HCT116 (cell line): ENCODE measurements around the gene STAG1.

Source experiments
- CEBPB ChIP-seq: IDR thresholded peaks from 2 replicates; pipeline ENCODE4 v1.6.1; 2012; ENCODE audit warnings: low read depth
- EGR1 ChIP-seq: IDR thresholded peaks from 2 replicates; pipeline ENCODE4 v1.6.1; 2012; ENCODE audit warnings: low read depth
- EZH2 ChIP-seq: fragments of 200-600 bp; sonication (generic); IDR thresholded peaks from 2 replicates; pipeline ENCODE4 v1.6.1; 2017; ENCODE audit warnings: antibody characterized with exemption, mixed run types
- EZH2phosphoT487 ChIP-seq: fragments of 200-600 bp; IDR thresholded peaks from 2 replicates; pipeline ENCODE4 v1.6.1; 2018; ENCODE audit warnings: antibody characterized with exemption, borderline replicate concordance
- POLR2A ChIP-seq: IDR thresholded peaks from 2 replicates; pipeline ENCODE4 v1.7.0; 2011; ENCODE audit warnings: borderline replicate concordance; ENCODE audit not compliant: insufficient read depth, insufficient read length; ENCODE audit errors: extremely low read depth
- RAD21 ChIP-seq: IDR thresholded peaks from 2 replicates; pipeline ENCODE4 v1.6.1; 2012; ENCODE audit warnings: low read depth, mild to moderate bottlenecking
- SP1 ChIP-seq: IDR thresholded peaks from 2 replicates; pipeline ENCODE4 v1.6.1; 2012; ENCODE audit warnings: low read depth
- TF ChIP-seq, protein P1 (sequence below), 3 experiments: fragments of 200-600 bp in 1 of 3; sonication (generic) in 1 of 3; IDR thresholded peaks in 2 of 3; conservative IDR thresholded peaks in 1 of 3; 2 replicates each; pipeline ENCODE4 v1.5.1; 2012 to 2017; ENCODE audit warnings: low read depth in 2 of 3, low read length in 2 of 3, antibody characterized with exemption in 1 of 3, borderline replicate concordance in 1 of 3, control low read depth in 1 of 3, mild to moderate bottlenecking in 1 of 3, mixed read lengths in 1 of 3, mixed run types in 1 of 3, moderate library complexity in 1 of 3; ENCODE audit not compliant: insufficient read depth in 1 of 3
- TF ChIP-seq, protein P2 (sequence below): IDR thresholded peaks from 2 replicates; pipeline ENCODE4 v1.6.1; 2012; ENCODE audit warnings: low read depth

DNA sequence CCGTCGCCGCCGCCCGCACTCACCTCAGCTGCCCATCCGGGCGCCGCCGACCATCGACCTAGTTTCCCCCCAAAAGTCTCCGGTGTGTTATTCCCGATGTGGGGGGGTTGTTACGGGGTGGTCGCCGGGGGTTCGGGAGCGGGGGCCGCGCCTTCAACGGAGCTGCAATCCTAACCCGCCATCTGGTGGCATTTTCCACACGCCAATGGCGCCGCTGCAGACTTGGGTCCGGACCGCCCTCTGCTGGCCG, at the start of gene STAG1:
- TF ChIP-seq CEBPB = no peak
- TF ChIP-seq, protein P1, sequence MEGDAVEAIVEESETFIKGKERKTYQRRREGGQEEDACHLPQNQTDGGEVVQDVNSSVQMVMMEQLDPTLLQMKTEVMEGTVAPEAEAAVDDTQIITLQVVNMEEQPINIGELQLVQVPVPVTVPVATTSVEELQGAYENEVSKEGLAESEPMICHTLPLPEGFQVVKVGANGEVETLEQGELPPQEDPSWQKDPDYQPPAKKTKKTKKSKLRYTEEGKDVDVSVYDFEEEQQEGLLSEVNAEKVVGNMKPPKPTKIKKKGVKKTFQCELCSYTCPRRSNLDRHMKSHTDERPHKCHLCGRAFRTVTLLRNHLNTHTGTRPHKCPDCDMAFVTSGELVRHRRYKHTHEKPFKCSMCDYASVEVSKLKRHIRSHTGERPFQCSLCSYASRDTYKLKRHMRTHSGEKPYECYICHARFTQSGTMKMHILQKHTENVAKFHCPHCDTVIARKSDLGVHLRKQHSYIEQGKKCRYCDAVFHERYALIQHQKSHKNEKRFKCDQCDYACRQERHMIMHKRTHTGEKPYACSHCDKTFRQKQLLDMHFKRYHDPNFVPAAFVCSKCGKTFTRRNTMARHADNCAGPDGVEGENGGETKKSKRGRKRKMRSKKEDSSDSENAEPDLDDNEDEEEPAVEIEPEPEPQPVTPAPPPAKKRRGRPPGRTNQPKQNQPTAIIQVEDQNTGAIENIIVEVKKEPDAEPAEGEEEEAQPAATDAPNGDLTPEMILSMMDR (IDR thresholded peaks at IDR 0.05 in 2 of 3, conservative IDR thresholded peaks at IDR 0.05 in 1 of 3; ENCODE audit: borderline replicate concordance in 1 of 3, insufficient read depth in 1 of 3, low read depth in 2 of 3, low read length in 2 of 3) = peak in 1 of 3 experiments; percentile 100; a peak in 4 of 6 replicates
- TF ChIP-seq EZH2 = no peak
- TF ChIP-seq POLR2A = no peak
- TF ChIP-seq EZH2phosphoT487 = no peak
- peak; percentile 99 for TF ChIP-seq RAD21
- TF ChIP-seq EGR1 = no peak
- TF ChIP-seq SP1 = no peak; the same call in 1 of the 2 replicates
- TF ChIP-seq, protein P2, sequence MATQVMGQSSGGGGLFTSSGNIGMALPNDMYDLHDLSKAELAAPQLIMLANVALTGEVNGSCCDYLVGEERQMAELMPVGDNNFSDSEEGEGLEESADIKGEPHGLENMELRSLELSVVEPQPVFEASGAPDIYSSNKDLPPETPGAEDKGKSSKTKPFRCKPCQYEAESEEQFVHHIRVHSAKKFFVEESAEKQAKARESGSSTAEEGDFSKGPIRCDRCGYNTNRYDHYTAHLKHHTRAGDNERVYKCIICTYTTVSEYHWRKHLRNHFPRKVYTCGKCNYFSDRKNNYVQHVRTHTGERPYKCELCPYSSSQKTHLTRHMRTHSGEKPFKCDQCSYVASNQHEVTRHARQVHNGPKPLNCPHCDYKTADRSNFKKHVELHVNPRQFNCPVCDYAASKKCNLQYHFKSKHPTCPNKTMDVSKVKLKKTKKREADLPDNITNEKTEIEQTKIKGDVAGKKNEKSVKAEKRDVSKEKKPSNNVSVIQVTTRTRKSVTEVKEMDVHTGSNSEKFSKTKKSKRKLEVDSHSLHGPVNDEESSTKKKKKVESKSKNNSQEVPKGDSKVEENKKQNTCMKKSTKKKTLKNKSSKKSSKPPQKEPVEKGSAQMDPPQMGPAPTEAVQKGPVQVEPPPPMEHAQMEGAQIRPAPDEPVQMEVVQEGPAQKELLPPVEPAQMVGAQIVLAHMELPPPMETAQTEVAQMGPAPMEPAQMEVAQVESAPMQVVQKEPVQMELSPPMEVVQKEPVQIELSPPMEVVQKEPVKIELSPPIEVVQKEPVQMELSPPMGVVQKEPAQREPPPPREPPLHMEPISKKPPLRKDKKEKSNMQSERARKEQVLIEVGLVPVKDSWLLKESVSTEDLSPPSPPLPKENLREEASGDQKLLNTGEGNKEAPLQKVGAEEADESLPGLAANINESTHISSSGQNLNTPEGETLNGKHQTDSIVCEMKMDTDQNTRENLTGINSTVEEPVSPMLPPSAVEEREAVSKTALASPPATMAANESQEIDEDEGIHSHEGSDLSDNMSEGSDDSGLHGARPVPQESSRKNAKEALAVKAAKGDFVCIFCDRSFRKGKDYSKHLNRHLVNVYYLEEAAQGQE = no peak
